ENCODE measurements around the gene ZBTB1. TPM values are rescaled to one million over a fixed set of nuclear protein-coding genes. Genes with fewer than 3 reads are reported as not detected.

Gene ZBTB1
- total and polyA plus RNA-seq, 9 of the 15 experiments (the other 6 are each of a cell fraction or from before 2014, with no cell fraction given): 2.3 to 16.5 (median 9.0) TPM

- no peak for TF ChIP-seq CUX1 (CRISPR knock-in tag; IDR thresholded peaks at IDR 0.05)
- no peak for TF ChIP-seq CC2D1A (IDR thresholded peaks at IDR 0.05)
- no peak for TF ChIP-seq DLX4 (CRISPR knock-in tag; IDR thresholded peaks at IDR 0.05)
- no peak for TF ChIP-seq CTCF (IDR thresholded peaks at IDR 0.05 in 2 of 3, conservative IDR thresholded peaks at IDR 0.05 in 1 of 3; ENCODE audit: insufficient read depth in 2 of 3, low read depth in 1 of 3, low read length in 3 of 3)
- 0 out of 2 replicates have a peak, but pooled peaks have one; percentile 13 for TF ChIP-seq CREM (IDR thresholded peaks at IDR 0.05; ENCODE audit: low read depth)
- no peak for TF ChIP-seq ZNF668 (CRISPR knock-in tag; IDR thresholded peaks at IDR 0.05)
- TF ChIP-seq MEF2A (IDR thresholded peaks at IDR 0.05; ENCODE audit: control insufficient read depth, low read depth, low read length): no peak
- TF ChIP-seq KLF6 (CRISPR knock-in tag; IDR thresholded peaks at IDR 0.05; ENCODE audit: borderline replicate concordance): no peak
- no peak for TF ChIP-seq ZNF583 (CRISPR knock-in tag; IDR thresholded peaks at IDR 0.05)
- TF ChIP-seq SMARCA4 (IDR thresholded peaks at IDR 0.05): no peak
- no peak for TF ChIP-seq NEUROD1 (IDR thresholded peaks at IDR 0.05; ENCODE audit: borderline replicate concordance, low read depth, low read length, partially characterized antibody)
- TF ChIP-seq SMAD3 (CRISPR knock-in tag; conservative IDR thresholded peaks at IDR 0.05): no peak
- no peak for TF ChIP-seq ETV5 (CRISPR knock-in tag; IDR thresholded peaks at IDR 0.05; ENCODE audit: low read depth)
- no peak for TF ChIP-seq THAP12 (CRISPR knock-in tag; IDR thresholded peaks at IDR 0.05)
- TF ChIP-seq TAL1 (IDR thresholded peaks at IDR 0.05): peak; percentile 39; the same call in 1 of the 2 replicates
- TF ChIP-seq SUPT5H (IDR thresholded peaks at IDR 0.05): no peak; the same call in 1 of the 2 replicates
- TF ChIP-seq PHF21A (IDR thresholded peaks at IDR 0.05; ENCODE audit: borderline replicate concordance, low read depth): no peak
- no peak for TF ChIP-seq NFYB (IDR thresholded peaks at IDR 0.05; ENCODE audit: extremely low read depth, insufficient read length)
- TF ChIP-seq ZNF511 (CRISPR knock-in tag; IDR thresholded peaks at IDR 0.05): no peak
- TF ChIP-seq CBFA2T2 (conservative IDR thresholded peaks at IDR 0.05): peak; percentile 65
These were observed 1.6 kb upstream of the ZBTB1 start (continued) for GRCh38 chr14:64502887-64503433.
